HG03039 (cell line): Measurements from ENCODE around the gene PDE9A.

Experiments used
- ATAC-seq: cut with Tn5 transposase; IDR thresholded peaks from one replicate; pipeline ENCODE4 v1.9.1; 2021; ENCODE audit warnings: mild to moderate bottlenecking, moderate library complexity; ENCODE audit not compliant: unreplicated experiment

PDE9A gene

DNA sequence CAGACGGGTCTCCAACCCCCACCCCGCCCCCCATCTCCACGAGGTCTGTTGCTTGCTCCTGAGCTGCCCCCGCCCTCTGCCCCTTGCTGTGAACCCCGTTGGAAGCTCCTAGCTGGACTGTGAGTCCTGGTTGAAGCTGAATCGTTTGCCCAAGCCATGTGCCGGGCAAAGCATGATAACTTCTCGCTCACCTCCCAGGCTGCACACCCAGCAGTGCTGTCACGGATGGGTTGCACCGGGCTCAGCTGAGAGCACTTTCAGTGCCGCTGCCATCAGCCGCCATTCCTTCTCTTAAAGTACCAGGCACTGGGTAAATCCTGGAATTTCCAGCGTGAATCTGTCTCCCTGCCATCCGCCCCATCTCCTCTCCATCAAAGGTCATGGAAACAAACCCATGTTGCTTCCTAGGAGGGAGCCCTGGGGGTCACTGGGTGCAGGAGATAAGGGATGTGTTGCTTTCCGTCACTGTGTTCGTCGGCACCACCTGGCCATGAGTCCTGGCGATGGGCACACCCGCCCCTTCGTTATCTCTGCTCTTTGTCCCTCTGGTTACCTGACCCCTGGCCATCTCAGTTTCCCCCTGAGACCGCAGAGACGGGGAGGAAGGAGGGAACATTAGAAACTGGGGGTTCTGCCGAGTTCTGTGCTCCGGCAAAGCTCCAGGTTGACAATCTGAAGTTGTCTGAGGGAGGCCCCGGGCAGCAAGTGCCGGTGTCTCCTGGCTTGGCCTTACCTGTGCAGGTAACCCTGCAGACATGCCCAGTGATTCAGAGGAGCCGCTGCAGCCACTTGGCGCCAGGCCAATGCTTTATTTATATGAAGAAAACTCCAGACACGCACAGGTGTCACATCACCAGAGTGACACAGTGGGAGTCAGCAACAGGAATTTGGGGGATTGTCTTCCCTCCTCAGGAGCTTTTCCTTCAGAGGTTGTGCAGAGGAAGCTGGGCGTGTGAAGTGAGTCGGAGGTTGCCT lies 2.7 kb downstream of the PDE9A start:
- no peak for ATAC-seq

DNA sequence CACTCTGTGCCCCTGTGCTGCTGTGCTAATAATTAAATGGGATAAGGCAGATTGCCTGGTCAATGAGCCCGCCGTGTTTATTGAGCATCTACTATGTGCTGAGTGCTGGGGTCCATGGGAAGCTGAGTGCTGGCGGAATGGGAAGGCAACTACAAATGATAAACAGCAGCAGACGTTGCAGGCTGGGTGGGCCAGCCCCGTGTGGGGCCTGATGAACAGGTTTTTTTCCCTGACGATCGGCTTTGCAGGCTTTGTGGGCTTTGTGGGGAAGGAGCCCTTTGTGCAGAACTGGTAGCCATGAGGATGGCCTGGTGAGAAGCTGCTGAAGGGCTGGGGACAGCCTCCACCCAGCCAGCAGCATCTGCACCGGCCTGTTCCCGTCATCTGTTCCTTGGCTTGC lies 3.5 kb downstream of the PDE9A start:
- ATAC-seq = no peak

GRCh38 chr21:42657676-42658319 lies 4.4 kb downstream of the PDE9A start:
- ATAC-seq = no peak

DNA sequence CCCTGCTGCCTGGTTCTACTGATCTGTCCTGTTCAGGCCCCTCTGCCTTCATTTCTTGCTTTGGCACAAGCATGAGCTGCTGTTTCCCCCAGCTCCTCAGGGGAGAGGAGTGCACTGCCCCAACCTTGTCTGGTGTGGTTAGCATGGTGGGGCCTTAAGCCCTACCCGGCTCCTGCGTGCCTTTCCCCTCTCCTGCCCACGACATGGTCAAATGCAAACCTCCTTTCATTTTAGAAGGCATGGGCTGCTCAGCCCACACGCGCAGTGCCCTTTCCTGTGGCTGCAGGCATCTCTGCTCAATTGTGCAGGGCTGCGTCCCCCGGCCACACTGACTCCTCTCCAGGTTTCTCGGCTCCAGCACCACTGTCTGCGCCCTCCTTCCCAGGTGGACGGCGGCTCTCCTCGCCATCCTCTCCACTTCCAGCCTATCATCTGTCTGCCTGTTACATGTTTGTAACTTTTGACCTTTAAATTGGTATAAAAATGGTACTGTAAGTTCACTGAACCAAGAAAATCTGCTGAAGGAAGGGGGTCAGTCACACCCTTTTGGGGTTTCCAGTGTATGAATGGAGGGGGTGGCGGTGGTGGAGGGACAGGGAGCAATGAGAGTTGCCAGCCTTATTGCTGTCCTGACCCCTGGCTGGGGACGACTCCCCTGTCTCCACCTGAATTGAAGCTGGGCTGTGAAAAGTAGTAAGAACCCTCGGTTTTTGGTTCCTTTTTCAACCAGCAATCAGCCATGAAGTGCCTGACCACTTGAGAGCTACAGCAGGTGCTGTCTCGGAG lies 5.1 kb downstream of the PDE9A start:
- ATAC-seq = no peak

DNA sequence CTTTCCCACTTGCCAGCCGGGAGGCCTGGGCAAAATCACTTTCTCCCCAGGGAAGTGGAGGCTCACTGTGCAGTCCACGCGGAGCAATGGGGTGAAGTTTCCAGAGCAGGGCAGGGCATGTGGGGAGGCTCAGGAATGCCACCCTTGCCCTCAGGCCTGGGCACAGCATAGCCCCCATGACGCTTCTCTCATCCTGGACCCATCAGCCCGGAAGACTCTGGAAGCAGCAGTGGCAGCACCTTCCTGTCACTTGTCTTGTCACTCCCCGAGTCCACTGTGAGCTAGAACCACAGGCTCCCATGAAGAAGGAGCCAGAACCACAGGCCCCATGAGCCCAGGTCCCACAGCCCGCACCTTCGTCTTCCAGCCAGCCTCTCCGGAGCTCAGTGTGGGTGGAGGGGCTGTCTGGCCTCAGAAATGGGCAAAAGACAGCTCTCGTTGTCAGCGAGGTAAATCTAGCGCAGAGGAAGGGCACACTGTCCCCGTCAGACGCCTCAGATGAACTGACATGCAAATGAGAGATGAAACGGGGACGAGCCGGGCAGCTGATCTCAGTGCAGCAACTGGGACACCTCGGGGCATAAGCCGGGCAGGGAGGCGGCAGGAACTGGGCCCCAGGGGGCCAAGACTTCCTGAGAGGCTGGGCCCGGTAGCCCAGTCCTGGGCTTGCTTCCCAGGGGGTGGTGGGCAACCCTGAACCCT lies 6.1 kb downstream of the PDE9A start:
- ATAC-seq = no peak

- no peak for ATAC-seq
These were observed 6.7 kb downstream of the PDE9A start for GRCh38 chr21:42660118-42660470.

GRCh38 chr21:42661688-42662429 lies 8.4 kb downstream of the PDE9A start:
- ATAC-seq = no peak

DNA sequence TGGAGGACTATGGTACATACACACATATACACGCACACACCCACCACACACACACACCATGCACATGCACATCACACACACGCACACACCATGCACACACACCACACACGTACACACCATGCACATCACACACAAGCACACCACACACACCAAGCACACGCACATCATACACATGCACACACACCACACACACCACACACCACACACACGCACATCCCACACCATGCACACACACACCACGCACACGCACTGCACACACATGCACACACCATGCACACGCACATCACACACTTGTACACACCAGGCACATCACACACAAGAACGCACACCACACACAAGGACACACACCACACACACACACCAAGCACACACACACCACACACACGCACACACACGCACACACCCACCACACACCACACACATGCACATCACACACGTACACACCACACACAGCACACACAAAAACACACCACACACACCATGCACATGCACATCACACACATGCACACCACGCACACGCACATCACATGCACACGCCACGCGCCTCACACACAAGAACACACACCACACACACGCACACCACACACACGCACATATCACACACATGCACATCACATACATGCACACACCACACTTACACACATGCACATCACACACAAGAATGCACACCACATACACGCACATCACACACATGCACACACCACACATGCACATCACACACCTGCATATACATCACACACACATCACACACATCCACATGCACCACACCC lies 9.2 kb downstream of the PDE9A start:
- ATAC-seq = no peak

DNA sequence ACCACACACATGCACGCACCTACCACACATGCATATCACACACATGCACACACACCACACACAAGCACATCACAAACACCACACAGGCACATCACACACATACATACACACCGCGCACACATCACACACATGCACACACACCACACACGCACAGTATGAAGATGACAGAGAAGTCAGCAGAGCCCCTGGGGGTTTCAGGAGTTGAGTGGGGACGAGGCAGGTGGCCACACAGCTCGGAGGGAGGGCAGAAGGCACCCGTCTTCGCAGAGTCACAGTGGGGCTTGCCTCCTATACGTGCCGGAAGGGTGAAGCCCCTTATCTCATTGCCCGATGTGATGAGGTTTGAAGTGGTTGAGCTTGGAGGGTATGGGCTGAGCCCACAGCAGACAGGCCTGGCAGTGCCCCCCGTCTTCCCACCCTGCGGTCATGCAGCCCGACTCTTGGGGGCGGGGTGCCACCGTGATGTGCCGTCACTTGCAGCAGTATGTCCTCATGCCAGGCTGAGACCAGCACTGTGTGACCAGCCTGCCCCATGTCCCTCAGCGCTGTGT lies 9.9 kb downstream of the PDE9A start:
- ATAC-seq = no peak

DNA sequence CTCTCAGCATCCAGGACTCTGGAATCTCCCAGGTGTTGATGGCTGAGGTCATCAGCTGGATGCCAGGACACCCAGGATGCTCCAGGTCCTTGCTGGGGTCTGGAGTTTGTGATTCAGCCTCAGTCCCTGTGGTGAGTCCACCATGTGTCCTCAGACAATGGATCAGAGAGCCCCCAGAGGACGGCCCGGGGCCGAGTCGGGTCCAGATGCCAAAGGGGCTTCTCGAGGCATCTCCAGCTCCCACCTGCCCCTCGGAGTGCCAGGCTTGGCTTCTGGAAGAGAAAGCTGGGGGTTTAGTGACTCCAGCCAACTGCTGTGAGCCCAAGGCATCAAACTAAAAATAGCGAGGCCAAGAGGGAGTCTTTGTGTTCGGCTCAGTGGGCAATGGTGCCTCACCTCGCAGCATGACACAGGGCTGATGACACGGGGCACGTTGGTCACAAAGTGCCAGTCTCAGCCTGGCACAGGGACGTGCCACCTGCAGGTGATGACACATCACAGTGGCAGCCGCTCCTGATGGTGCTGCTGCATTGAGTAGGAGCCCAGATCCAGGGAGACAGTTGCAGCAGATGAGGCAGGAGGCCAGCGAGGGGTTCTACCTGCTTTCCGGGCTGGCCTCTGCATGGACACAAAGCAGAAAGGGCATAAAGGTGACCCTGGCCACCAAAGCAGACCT lies 10.6 kb downstream of the PDE9A start:
- ATAC-seq = no peak

GRCh38 chr21:42664614-42665013 lies 11.2 kb downstream of the PDE9A start:
- ATAC-seq = no peak

DNA sequence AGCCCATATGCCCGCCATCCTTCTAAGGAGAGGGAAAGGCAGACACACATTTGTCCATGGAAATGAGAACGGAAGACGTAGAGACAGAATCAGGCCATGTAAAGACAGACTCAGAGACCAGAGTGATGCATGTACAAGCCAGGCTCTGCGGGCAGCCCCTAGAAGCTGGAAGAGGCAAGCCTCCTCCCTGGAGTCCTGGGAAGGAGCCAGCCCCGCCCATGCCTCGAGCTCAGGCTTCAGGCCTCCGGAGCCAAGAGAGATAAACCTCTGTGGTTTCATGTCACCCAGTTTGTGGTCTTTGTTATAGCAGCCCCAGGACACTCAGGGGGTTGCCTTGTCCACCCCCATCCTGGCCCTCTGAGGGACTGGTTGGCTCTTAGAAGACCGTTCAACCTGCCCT lies 11.6 kb downstream of the PDE9A start:
- no peak for ATAC-seq

DNA sequence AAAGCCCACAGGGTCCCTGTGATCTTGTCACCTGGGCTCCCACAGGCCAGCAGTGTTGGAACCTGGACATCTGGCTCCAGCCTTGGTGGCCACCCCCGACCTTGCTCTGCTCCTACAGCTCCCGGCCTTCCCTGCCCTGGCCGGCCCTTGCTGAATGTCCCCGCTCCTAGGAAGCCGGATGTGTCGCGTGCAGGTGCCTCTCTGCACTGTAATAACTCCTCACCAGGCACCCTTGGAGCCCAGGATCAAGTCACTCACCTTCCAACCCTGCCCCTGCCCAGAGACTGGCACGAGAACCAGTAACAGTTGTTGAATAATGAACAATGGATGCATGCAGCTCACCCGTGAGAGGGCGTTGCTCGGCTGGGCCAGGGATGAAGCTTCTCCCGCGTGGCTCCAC lies 12.1 kb downstream of the PDE9A start:
- ATAC-seq = no peak

DNA sequence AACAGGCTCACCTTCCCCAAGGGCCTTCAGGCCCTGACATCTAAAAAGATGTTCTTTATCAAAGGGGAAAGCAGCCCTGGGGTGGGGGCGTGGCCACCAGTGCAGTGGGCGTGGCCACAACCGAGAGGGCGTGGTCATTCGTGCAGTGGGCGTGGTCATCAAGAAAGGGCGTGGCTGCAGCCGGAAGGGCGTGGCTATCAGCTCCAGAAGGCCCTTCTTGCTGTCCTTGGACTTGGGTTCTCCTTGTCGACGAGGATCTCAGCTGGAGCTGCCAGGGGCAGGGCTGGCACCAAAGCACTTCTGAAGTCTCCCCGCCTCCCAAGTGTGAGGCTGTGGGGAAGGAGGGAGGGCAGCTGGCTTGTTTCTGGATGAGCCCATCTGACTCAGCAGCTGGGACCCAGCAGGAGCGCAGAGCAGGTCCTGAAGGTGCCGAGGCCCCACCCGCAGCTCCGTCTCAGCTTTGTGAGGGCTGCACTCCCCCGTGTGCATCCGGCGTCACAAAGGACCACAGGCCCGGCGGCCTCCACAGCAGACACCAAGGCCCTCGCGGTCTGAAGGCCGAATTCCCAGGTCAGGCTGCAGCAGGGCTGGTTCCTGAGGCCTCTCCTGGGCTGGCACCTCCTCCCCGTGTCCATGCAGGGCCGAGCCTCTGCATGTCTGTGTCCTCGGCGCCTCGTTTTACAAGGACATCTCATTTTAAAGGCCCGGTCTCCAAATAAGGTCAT lies 12.8 kb downstream of the PDE9A start:
- no peak for ATAC-seq

DNA sequence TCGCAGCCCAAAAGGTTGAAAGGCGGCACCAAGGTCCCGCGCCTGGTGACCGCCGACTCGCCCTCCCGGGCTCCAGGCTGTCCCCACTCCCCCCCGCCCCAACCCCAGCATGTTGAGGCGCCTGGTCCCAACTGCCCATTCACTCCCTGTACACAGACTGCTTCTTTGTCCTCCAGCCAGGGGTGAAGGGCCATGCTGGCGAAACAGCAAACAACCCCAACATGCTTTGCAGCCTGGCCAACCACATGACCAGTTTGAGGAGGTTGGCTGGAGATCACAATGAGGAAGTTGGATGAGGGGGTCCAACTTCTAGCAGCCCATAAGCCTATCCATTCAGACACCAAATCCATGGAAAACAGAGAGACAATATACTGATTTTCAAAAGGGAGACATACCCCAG lies 13.5 kb downstream of the PDE9A start:
- no peak for ATAC-seq

- no peak for ATAC-seq
These were observed 15.0 kb downstream of the PDE9A start for GRCh38 chr21:42668298-42668992.

- ATAC-seq = no peak
These were observed 15.6 kb downstream of the PDE9A start for GRCh38 chr21:42669041-42669440.
